ENCODE results near the gene ADD1.
"Not testable (repeated sequence)": the region's sequence is repeated elsewhere in the genome, so short reads cannot be mapped to it uniquely, and the experiment has no call there.

- TF ChIP-seq CTCF (conservative IDR thresholded peaks at IDR 0.05 in 1 of 2, IDR thresholded peaks at IDR 0.05 in 1 of 2; ENCODE audit: low read depth in 1 of 2, low read length in 2 of 2); EZH2 (IDR thresholded peaks at IDR 0.05; ENCODE audit: low read length, missing control alignments): not testable (repeated sequence)
Observed at GRCh38 chr4:2916696-2917095, 73.1 kb downstream of the ADD1 start.

All from fibroblast of lung (primary cell).